SK-N-SH treated with all-trans-retinoic acid at 6 μM for 48 hours (cell line): Measurements from ENCODE around the gene MYLK4.

Experiments used
- ATAC-seq: fragments of 200-7000 bp; cut with Tn5 transposase; 3 replicates; pipeline ENCODE4 v1.9.1; 2020; ENCODE audit warnings: mild to moderate bottlenecking, moderate library complexity
- ARNTL ChIP-seq: fragments of 450-650 bp; formaldehyde crosslinking; IDR thresholded peaks from 2 replicates; pipeline ENCODE4 v1.5.0; 2020; ENCODE audit warnings: low read depth, mild to moderate bottlenecking, moderate library complexity, borderline replicate concordance
- CREB5 ChIP-seq: fragments of 250-450 bp; sonication (Bioruptor Pico); IDR thresholded peaks from 2 replicates; pipeline ENCODE4 v1.5.1; 2020; ENCODE audit warnings: low read depth, mild to moderate bottlenecking, moderate library complexity
- ESRRG ChIP-seq: fragments of 250-450 bp; sonication (Bioruptor Pico); IDR thresholded peaks from 2 replicates; pipeline ENCODE4 v1.6.1; 2021; ENCODE audit warnings: mild to moderate bottlenecking
- GLIS3 ChIP-seq: fragments of 250-450 bp; sonication (Bioruptor Pico); IDR thresholded peaks from 2 replicates; pipeline ENCODE4 v1.5.0; 2020; ENCODE audit warnings: mild to moderate bottlenecking, moderate library complexity
- ISL1 ChIP-seq: fragments of 250-450 bp; sonication (Bioruptor Pico); IDR thresholded peaks from 2 replicates; pipeline ENCODE4 v2.1.2; 2022; ENCODE audit warnings: mild to moderate bottlenecking, moderate library complexity
- OSR1 ChIP-seq: fragments of 250-450 bp; sonication (Bioruptor Pico); IDR thresholded peaks from 2 replicates; pipeline ENCODE4 v1.8.0; 2022; ENCODE audit warnings: moderate library complexity, mild to moderate bottlenecking, inconsistent platforms
- POU6F1 ChIP-seq: fragments of 250-450 bp; sonication (Bioruptor Pico); IDR thresholded peaks from 2 replicates; pipeline ENCODE4 v1.8.0; 2021; ENCODE audit warnings: low read depth, mild to moderate bottlenecking, moderate library complexity, borderline replicate concordance
- PPARA ChIP-seq: fragments of 250-450 bp; sonication (Bioruptor Pico); IDR thresholded peaks from 2 replicates; pipeline ENCODE4 v1.5.0; 2020; ENCODE audit warnings: mild to moderate bottlenecking, borderline replicate concordance
- RARB ChIP-seq: fragments of 250-450 bp; sonication (Bioruptor Pico); IDR thresholded peaks from 2 replicates; pipeline ENCODE4 v1.8.0; 2021; ENCODE audit warnings: mild to moderate bottlenecking, moderate library complexity
- SNAI2 ChIP-seq: fragments of 250-450 bp; sonication (Bioruptor Pico); IDR thresholded peaks from 2 replicates; pipeline ENCODE4 v1.5.0; 2020; ENCODE audit warnings: mild to moderate bottlenecking, moderate library complexity
- ZFP30 ChIP-seq: fragments of 450-650 bp; formaldehyde crosslinking; IDR thresholded peaks from 2 replicates; pipeline ENCODE4 v1.5.0; 2022; ENCODE audit warnings: mild to moderate bottlenecking, moderate library complexity
- ZNF565 ChIP-seq: fragments of 450-650 bp; formaldehyde crosslinking; conservative IDR thresholded peaks from 2 replicates; pipeline ENCODE4 v1.5.0; 2020; ENCODE audit warnings: low read depth, mild to moderate bottlenecking, moderate library complexity
- ZNF70 ChIP-seq: fragments of 450-650 bp; formaldehyde crosslinking; IDR thresholded peaks from 2 replicates; pipeline ENCODE4 v1.5.0; 2020; ENCODE audit warnings: mild to moderate bottlenecking, moderate library complexity
- TF ChIP-seq, protein P1 (sequence below): fragments of 250-450 bp; sonication (Bioruptor Pico); IDR thresholded peaks from 2 replicates; pipeline ENCODE4 v1.5.0; 2020; ENCODE audit warnings: mild to moderate bottlenecking, moderate library complexity
- TF ChIP-seq, protein P2 (sequence below): fragments of 250-450 bp; sonication (Bioruptor Pico); IDR thresholded peaks from 2 replicates; pipeline ENCODE4 v1.8.0; 2020; ENCODE audit warnings: mild to moderate bottlenecking, moderate library complexity, borderline replicate concordance
- TF ChIP-seq, protein P3 (sequence below): fragments of 250-450 bp; sonication (Bioruptor Pico); IDR thresholded peaks from 2 replicates; pipeline ENCODE4 v1.5.1; 2021; ENCODE audit warnings: mild to moderate bottlenecking, moderate library complexity

The MYLK4 gene

GRCh38 chr6:2752477-2753109 lies 1.9 kb upstream of the MYLK4 start:
- ATAC-seq, result no peak
- TF ChIP-seq POU6F1 (CRISPR knock-in tag), result no peak
- TF ChIP-seq SNAI2 (CRISPR knock-in tag), result no peak
- TF ChIP-seq, all 23 proteins: peak for 0

DNA sequence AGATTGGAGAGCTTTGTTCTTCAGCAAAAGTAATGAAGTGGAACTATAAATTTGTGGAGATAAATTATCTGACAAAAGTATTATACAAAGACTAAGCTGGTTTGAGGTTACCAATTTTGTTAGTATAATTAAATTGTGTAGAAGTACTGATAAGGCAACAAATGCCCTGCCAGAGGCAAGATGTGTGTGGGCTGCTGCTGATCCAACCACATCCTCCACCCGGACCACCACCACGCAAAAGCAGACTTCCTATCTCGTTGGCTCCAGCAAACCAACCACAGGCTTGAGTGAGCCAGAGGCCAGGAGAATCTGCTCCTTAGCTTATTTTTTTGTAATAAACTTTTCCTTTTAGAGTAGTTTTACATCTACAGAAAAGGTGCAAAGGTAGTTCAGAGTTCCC lies 1.1 kb upstream of the MYLK4 start:
- ATAC-seq, result no peak
- TF ChIP-seq CREB5 (no peak), PPARA (CRISPR knock-in tag) (no peak), ZFP30 (CRISPR knock-in tag) (no peak), ARNTL (CRISPR knock-in tag) (no peak), GLIS3 (CRISPR knock-in tag) (no peak), ISL1 (CRISPR knock-in tag) (no peak), ZNF70 (CRISPR knock-in tag) (no peak), ZNF565 (no peak), ESRRG (CRISPR knock-in tag) (no peak), OSR1 (CRISPR knock-in tag) (no peak)
- TF ChIP-seq, protein P1, sequence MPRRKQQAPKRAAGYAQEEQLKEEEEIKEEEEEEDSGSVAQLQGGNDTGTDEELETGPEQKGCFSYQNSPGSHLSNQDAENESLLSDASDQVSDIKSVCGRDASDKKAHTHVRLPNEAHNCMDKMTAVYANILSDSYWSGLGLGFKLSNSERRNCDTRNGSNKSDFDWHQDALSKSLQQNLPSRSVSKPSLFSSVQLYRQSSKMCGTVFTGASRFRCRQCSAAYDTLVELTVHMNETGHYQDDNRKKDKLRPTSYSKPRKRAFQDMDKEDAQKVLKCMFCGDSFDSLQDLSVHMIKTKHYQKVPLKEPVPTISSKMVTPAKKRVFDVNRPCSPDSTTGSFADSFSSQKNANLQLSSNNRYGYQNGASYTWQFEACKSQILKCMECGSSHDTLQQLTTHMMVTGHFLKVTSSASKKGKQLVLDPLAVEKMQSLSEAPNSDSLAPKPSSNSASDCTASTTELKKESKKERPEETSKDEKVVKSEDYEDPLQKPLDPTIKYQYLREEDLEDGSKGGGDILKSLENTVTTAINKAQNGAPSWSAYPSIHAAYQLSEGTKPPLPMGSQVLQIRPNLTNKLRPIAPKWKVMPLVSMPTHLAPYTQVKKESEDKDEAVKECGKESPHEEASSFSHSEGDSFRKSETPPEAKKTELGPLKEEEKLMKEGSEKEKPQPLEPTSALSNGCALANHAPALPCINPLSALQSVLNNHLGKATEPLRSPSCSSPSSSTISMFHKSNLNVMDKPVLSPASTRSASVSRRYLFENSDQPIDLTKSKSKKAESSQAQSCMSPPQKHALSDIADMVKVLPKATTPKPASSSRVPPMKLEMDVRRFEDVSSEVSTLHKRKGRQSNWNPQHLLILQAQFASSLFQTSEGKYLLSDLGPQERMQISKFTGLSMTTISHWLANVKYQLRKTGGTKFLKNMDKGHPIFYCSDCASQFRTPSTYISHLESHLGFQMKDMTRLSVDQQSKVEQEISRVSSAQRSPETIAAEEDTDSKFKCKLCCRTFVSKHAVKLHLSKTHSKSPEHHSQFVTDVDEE (CRISPR knock-in tag), result no peak
- TF ChIP-seq, protein P2, sequence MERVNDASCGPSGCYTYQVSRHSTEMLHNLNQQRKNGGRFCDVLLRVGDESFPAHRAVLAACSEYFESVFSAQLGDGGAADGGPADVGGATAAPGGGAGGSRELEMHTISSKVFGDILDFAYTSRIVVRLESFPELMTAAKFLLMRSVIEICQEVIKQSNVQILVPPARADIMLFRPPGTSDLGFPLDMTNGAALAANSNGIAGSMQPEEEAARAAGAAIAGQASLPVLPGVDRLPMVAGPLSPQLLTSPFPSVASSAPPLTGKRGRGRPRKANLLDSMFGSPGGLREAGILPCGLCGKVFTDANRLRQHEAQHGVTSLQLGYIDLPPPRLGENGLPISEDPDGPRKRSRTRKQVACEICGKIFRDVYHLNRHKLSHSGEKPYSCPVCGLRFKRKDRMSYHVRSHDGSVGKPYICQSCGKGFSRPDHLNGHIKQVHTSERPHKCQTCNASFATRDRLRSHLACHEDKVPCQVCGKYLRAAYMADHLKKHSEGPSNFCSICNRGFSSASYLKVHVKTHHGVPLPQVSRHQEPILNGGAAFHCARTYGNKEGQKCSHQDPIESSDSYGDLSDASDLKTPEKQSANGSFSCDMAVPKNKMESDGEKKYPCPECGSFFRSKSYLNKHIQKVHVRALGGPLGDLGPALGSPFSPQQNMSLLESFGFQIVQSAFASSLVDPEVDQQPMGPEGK (CRISPR knock-in tag), result no peak
- TF ChIP-seq, protein P3, sequence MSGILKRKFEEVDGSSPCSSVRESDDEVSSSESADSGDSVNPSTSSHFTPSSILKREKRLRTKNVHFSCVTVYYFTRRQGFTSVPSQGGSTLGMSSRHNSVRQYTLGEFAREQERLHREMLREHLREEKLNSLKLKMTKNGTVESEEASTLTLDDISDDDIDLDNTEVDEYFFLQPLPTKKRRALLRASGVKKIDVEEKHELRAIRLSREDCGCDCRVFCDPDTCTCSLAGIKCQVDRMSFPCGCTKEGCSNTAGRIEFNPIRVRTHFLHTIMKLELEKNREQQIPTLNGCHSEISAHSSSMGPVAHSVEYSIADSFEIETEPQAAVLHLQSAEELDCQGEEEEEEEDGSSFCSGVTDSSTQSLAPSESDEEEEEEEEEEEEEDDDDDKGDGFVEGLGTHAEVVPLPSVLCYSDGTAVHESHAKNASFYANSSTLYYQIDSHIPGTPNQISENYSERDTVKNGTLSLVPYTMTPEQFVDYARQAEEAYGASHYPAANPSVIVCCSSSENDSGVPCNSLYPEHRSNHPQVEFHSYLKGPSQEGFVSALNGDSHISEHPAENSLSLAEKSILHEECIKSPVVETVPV (CRISPR knock-in tag), result no peak

GRCh38 chr6:2749969-2750600 lies 637 bp downstream of the MYLK4 start:
- ATAC-seq, result peak; percentile 82
- TF ChIP-seq RARB (CRISPR knock-in tag), result no peak
- TF ChIP-seq, protein P3 (CRISPR knock-in tag), result no peak
- TF ChIP-seq, protein P1 (CRISPR knock-in tag), result no peak
- TF ChIP-seq ZNF70 (CRISPR knock-in tag), result no peak
- TF ChIP-seq OSR1 (CRISPR knock-in tag), result no peak
